Endodermal cell (in vitro differentiated cells): ENCODE measurements around the gene XXYLT1. TPM values are rescaled to one million over a fixed set of nuclear protein-coding genes. Genes with fewer than 3 reads are reported as not detected.

Experiments
- DNase-seq: peaks from one replicate; pipeline ENCODE4 v3.0.0-alpha.2; 2017
- H3K27ac ChIP-seq: 2 replicates; pipeline ENCODE4 v1.5.1; 2013; ENCODE audit warnings: mild to moderate bottlenecking, low read depth, low read length, moderate library complexity
- H3K27me3 ChIP-seq: 2 replicates; pipeline ENCODE4 v1.6.1; 2013; ENCODE audit warnings: mild to moderate bottlenecking, low read length, moderate library complexity; ENCODE audit not compliant: insufficient read depth, control insufficient read depth, poor library complexity, severe bottlenecking
- H3K36me3 ChIP-seq: 2 replicates; pipeline ENCODE4 v1.7.0; 2013; ENCODE audit warnings: mild to moderate bottlenecking, low read length, moderate library complexity; ENCODE audit not compliant: control insufficient read depth, insufficient read depth
- H3K4me1 ChIP-seq: one replicate; pipeline ENCODE4 v1.7.0; 2013; ENCODE audit warnings: low read length; ENCODE audit not compliant: control insufficient read depth, insufficient read depth
- H3K4me3 ChIP-seq: 2 replicates; pipeline ENCODE4 v1.5.1; 2013; ENCODE audit warnings: mild to moderate bottlenecking, low read length, moderate library complexity
- H3K9ac ChIP-seq: 2 replicates; pipeline ENCODE4 v1.6.1; 2013; ENCODE audit warnings: mild to moderate bottlenecking, low read length, moderate library complexity; ENCODE audit not compliant: poor library complexity, severe bottlenecking; ENCODE audit errors: extremely low read depth
- H3K9me3 ChIP-seq: 2 replicates; pipeline ENCODE4 v1.6.1; 2013; ENCODE audit warnings: mild to moderate bottlenecking, low read length, moderate library complexity; ENCODE audit not compliant: control insufficient read depth
- H3K27ac Mint-ChIP-seq: 2 replicates; pipeline ENCODE4 v1.8.0; 2020; ENCODE audit warnings: mixed read lengths
- H3K27me3 Mint-ChIP-seq: 2 replicates; pipeline ENCODE4 v1.8.0; 2021; ENCODE audit warnings: mild to moderate bottlenecking, mixed read lengths; ENCODE audit not compliant: insufficient read depth
- H3K36me3 Mint-ChIP-seq: 2 replicates; pipeline ENCODE4 v1.8.0; 2020; ENCODE audit warnings: low read depth, mixed read lengths
- H3K4me1 Mint-ChIP-seq: 2 replicates; pipeline ENCODE4 v1.8.0; 2020; ENCODE audit warnings: mixed read lengths
- H3K4me3 Mint-ChIP-seq: 2 replicates; pipeline ENCODE4 v1.8.0; 2020; ENCODE audit warnings: mild to moderate bottlenecking, moderate library complexity, mixed read lengths
- H3K9me3 Mint-ChIP-seq: 2 replicates; pipeline ENCODE4 v1.8.0; 2020; ENCODE audit warnings: mild to moderate bottlenecking, mixed read lengths
- WGBS, 2 experiments: methylation state at CpG; one replicate each; pipeline versions ENCODE4 v1.1.5 to v1.1.7; 2013; ENCODE audit warnings: missing lambda C conversion rate in 2 of 2, mixed read lengths in 1 of 2; ENCODE audit not compliant: insufficient coverage in 1 of 2, insufficient read length in 1 of 2; 5-methylcytosine and 5-hydroxymethylcytosine counted together
- total RNA-seq, 2 donors: library from RNA; stranded (reverse); fragmentation: NEBNext Ultra II Directional in 1 of 2; extraction: Animal tissue kit (Norgen Biotek cat#: 25700) in 1 of 2; gene quantifications; 2 replicates in 1 of 2; 3 replicates in 1 of 2; pipeline ENCODE4 v1.2.1, GENCODE V29; 2021
- TF ChIP-seq, protein P1 (sequence below): fragments of 200-600 bp; sonication (generic); conservative IDR thresholded peaks from 2 replicates; pipeline ENCODE4 v1.5.0; 2021; ENCODE audit warnings: antibody characterized with exemption, mild to moderate bottlenecking

XXYLT1 gene
- total RNA-seq, 2 donors from 2014 or later, result 35.5 to 38.3 TPM

DNA sequence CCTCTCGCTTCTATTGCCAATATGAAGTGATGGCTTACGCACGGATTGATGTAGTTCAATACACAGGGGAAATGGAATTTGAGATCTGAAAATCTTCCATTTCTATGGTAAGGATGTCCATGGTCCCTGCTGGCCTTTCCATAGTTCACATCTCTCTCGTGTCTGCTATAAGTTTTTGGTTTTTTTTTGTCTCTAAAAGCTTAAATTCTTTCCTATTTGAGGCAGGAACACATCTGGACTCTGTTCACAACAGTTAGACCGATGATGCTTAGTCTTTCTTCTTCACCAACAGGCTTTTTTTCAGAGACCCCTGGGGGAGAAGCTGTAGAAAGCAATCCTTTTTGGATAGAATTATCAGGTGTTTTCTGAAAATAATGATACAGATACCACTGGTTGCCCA lies 108.1 kb downstream of the XXYLT1 start:
- TF ChIP-seq, protein P1, sequence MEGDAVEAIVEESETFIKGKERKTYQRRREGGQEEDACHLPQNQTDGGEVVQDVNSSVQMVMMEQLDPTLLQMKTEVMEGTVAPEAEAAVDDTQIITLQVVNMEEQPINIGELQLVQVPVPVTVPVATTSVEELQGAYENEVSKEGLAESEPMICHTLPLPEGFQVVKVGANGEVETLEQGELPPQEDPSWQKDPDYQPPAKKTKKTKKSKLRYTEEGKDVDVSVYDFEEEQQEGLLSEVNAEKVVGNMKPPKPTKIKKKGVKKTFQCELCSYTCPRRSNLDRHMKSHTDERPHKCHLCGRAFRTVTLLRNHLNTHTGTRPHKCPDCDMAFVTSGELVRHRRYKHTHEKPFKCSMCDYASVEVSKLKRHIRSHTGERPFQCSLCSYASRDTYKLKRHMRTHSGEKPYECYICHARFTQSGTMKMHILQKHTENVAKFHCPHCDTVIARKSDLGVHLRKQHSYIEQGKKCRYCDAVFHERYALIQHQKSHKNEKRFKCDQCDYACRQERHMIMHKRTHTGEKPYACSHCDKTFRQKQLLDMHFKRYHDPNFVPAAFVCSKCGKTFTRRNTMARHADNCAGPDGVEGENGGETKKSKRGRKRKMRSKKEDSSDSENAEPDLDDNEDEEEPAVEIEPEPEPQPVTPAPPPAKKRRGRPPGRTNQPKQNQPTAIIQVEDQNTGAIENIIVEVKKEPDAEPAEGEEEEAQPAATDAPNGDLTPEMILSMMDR, result no peak
- Mint-ChIP-seq H3K27ac (no peak overlapping the region), H3K36me3 (peaks cover 8% of the 10 kb centered on the region), H3K4me3 (no peak overlapping the region), H3K4me1 (peaks cover 9% of the 10 kb centered on the region), H3K9me3 (no peaks in the 10 kb centered on the region), H3K27me3 (no peaks in the 10 kb centered on the region)
- no peaks in the 10 kb centered on the region for H3K4me1 ChIP-seq
- H3K27me3 ChIP-seq, result no peaks in the 10 kb centered on the region
- no peak overlapping the region for H3K9ac ChIP-seq
- WGBS, 2 experiments, result 91 to 93% methylated on average over 2 to 5 of the region's 5 CpGs
- no peaks in the 10 kb centered on the region for H3K36me3 ChIP-seq
- no peak for DNase-seq
- no peaks in the 10 kb centered on the region for H3K9me3 ChIP-seq
- no peak overlapping the region for H3K4me3 ChIP-seq
- H3K27ac ChIP-seq, result no peak overlapping the region

- H3K27me3 Mint-ChIP-seq, result no peaks in the 10 kb centered on the region
- H3K4me1 Mint-ChIP-seq, result peaks cover 9% of the 10 kb centered on the region
- Histone ChIP-seq H3K9me3 (no peaks in the 10 kb centered on the region), H3K4me3 (no peak overlapping the region), H3K36me3 (no peaks in the 10 kb centered on the region), H3K9ac (no peak overlapping the region), H3K27me3 (no peaks in the 10 kb centered on the region), H3K4me1 (no peaks in the 10 kb centered on the region), H3K27ac (no peak overlapping the region)
- H3K9me3 Mint-ChIP-seq, result no peaks in the 10 kb centered on the region
- TF ChIP-seq, protein P1, result no peak
- peaks cover 7% of the 10 kb centered on the region for H3K36me3 Mint-ChIP-seq
- no peak for DNase-seq
- no peak overlapping the region for H3K27ac Mint-ChIP-seq
- WGBS, 2 experiments, result 95 to 98% methylated on average over 11 to 15 of the region's 15 CpGs
- H3K4me3 Mint-ChIP-seq, result no peak overlapping the region
Measured at GRCh38 chr3:195162033-195162669, 108.8 kb downstream of the XXYLT1 start.

DNA sequence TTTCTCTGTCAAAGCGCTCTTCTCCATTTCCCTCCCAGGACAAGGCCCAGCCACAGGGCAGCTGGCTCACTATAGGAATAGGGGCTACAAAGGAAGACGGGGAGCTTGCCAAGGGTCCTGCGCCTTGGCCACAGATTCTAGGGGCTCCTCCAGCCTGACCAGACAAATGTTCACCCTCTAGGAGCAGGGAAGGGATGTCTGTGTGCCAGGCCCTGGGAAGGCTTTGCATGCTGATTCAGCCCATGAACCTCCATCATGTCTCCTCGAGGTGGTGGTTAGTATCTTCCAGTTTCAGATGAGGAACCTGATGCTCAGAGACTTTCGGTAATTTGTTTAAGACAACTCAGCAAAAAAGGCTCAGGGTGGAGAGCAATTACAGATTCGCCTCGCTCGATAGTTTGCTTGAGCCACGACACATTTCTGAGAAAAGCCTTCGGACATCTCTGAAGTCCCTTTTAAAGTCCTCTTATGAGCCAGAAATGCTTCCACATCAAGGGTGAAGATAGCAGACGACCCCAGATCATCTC lies 110.0 kb downstream of the XXYLT1 start:
- H3K27me3 Mint-ChIP-seq, result no peaks in the 10 kb centered on the region
- WGBS, 2 experiments, result 94 to 96% methylated on average over 10 to 11 of the region's 11 CpGs
- Histone ChIP-seq H3K36me3 (no peaks in the 10 kb centered on the region), H3K27me3 (no peaks in the 10 kb centered on the region), H3K9ac (no peak overlapping the region), H3K27ac (no peak overlapping the region), H3K4me1 (no peaks in the 10 kb centered on the region), H3K9me3 (no peaks in the 10 kb centered on the region), H3K4me3 (no peak overlapping the region)
- H3K9me3 Mint-ChIP-seq, result no peaks in the 10 kb centered on the region
- no peak for DNase-seq
- H3K4me3 Mint-ChIP-seq, result no peak overlapping the region
- TF ChIP-seq, protein P1, result no peak
- H3K27ac Mint-ChIP-seq, result peak overlapping the region; percentile 48
- H3K4me1 Mint-ChIP-seq, result peaks cover 16% of the 10 kb centered on the region
- H3K36me3 Mint-ChIP-seq, result peaks cover 8% of the 10 kb centered on the region
